GM21515 (cell line): ENCODE measurements around the gene RTKN.
A peak's percentile ranks its signal among the peaks of the same experiment; 100 is the strongest.
"Not testable (repeated sequence)": the region's sequence is repeated elsewhere in the genome, so short reads cannot be mapped to it uniquely, and the experiment has no call there.

Experiments used
- ATAC-seq: cut with Tn5 transposase; IDR thresholded peaks from one replicate; pipeline ENCODE4 v1.9.1; 2021; ENCODE audit not compliant: unreplicated experiment

RTKN gene

GRCh38 chr2:74461187-74462053, 19.7 kb upstream of the RTKN start:
- no peak for ATAC-seq

- ATAC-seq: not testable (repeated sequence)
These were observed 18.4 kb upstream of the RTKN start for GRCh38 chr2:74460187-74460586.

GRCh38 chr2:74459503-74460118, 17.9 kb upstream of the RTKN start:
- ATAC-seq: not testable (repeated sequence)

- no peak for ATAC-seq
These were observed 17.2 kb upstream of the RTKN start for GRCh38 chr2:74458938-74459363.

- ATAC-seq: peak; percentile 78
These were observed 16.6 kb upstream of the RTKN start, which contains the start of gene WBP1 for GRCh38 chr2:74458132-74458937. Gene WBP1, plus strand, starts transcription at chr2:74458438. Its CDS starts 165 bp downstream, at chr2:74458603.

- ATAC-seq: peak; percentile 38
These were observed 15.9 kb upstream of the RTKN start for GRCh38 chr2:74457549-74458131.

GRCh38 chr2:74457129-74457548, 15.4 kb upstream of the RTKN start:
- ATAC-seq: no peak

- ATAC-seq: peak; percentile 42
These were observed 13.1 kb upstream of the RTKN start, which contains the start of gene INO80B for GRCh38 chr2:74454654-74455511. Gene INO80B, plus strand, starts transcription at chr2:74455087. Its CDS starts 30 bp downstream, at chr2:74455117.

GRCh38 chr2:74450570-74451190, 8.9 kb upstream of the RTKN start:
- ATAC-seq: no peak

- no peak for ATAC-seq
These were observed 7.0 kb upstream of the RTKN start for GRCh38 chr2:74448771-74449170.

- ATAC-seq: no peak
These were observed 5.7 kb upstream of the RTKN start for GRCh38 chr2:74447230-74447999.

- no peak for ATAC-seq
These were observed 3.0 kb upstream of the RTKN start for GRCh38 chr2:74444498-74445318.

- ATAC-seq: not testable (repeated sequence)
These were observed 953 bp upstream of the RTKN start for GRCh38 chr2:74442483-74443297.

GRCh38 chr2:74441170-74441689, 507 bp downstream of the RTKN start:
- no peak for ATAC-seq

GRCh38 chr2:74440378-74441169, 1.2 kb downstream of the RTKN start:
- ATAC-seq: peak; percentile 79

GRCh38 chr2:74439803-74440377, 1.8 kb downstream of the RTKN start:
- ATAC-seq: no peak
